ENCODE results near the gene DAB2IP.

The DAB2IP gene

DNA sequence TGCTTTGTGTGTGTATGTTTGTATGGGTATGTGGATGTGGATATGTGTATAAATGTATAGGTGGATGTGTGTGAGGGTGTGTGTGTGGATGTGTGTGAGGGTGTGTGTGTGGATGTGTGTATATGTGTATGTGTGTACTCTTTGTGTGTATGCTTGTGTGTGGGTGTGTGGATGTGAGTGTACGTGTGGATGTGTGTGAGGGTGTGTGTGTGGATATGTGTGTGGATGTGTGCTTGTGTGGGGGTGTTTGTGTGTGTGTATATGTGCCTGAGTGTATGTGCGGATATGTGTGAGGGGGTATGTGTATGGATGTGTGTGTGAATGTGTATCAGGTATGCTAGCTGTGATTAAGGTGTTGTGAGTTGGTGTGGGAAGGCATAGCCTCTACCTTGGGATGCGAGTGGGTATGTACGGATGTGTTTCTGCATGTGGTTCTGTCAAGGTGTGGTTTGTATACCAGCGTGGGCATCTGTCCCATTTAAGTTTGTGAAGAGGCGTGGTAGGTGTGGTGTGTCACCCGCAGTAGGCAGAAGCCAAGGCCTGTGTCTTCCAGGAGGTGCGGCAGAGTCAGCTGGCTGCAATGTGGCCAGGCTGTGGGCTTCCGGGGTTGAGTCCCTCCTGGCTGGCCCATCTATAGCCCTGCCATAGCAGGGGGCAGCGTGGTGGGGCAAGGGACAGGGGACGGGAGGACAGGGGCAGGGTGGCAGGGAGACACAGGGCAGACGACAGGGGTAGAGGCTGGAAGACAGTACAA is 155.8 kb downstream of the DAB2IP start:
- DNase-seq = no peak

GRCh38 chr9:121807823-121808278 is 156.4 kb downstream of the DAB2IP start:
- DNase-seq = no peak

DNA sequence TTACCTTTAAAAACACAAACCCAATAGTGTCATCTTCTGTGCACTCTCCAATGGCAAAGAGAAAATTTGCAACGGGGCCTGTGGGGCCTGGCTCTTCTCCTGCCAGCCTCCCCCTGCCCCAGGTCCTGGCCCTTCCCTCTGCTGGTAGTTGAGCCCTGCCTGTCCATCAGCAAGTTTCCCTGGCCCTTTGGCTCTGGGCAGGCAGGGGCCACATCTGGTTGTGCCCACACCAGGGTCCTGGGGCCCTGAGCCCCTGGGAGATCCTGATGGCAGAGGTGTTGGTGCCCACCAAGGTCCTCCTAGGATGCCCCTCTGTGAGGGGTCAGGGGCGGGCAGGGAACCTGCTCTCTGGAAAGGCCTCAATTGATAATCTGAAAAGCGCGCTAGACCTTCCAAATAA is 157.3 kb downstream of the DAB2IP start:
- DNase-seq = no peak

- DNase-seq = no peak
Measured at GRCh38 chr9:121809356-121810050, 158.1 kb downstream of the DAB2IP start.

DNA sequence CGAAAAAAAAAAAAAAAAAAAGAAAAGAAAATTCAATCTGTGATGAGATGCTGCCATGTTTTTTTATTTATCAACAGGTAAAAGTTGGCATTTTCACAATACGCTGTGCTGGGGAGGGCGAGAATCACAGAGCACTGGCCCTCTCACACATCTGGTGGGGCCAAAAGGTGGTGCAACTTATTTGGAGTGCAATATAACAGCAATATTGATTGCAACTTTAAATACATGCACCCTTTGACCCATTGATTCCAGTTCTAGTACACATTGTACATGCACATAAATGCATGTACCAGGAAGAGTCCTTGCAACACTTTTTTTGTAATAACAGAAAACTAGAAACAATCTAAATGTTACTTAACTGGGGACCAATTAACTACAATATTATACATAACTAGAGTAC is 159.1 kb downstream of the DAB2IP start:
- no peak for DNase-seq

- no peak for DNase-seq
Measured at GRCh38 chr9:121811140-121811539, 159.7 kb downstream of the DAB2IP start.

DNA sequence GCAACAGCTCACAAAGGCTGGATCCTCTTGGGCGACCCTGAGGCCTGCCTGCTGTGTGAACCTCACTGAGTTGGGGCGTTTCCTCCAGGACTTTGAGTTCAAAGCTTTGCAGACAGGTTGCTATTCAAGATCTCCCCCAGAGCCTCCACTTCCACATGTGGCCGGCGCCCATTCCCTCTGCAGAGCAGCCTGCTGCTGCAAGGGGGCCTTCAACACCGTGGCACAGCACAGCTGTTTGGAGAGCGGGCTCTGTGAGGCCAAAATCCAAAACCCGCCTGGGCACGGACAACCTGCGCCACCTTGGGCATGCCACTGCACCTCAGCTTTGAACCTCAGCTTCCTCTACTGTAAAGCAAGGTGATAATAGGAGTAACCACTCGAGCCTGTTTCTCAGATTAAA is 160.3 kb downstream of the DAB2IP start:
- no peak for DNase-seq

DNA sequence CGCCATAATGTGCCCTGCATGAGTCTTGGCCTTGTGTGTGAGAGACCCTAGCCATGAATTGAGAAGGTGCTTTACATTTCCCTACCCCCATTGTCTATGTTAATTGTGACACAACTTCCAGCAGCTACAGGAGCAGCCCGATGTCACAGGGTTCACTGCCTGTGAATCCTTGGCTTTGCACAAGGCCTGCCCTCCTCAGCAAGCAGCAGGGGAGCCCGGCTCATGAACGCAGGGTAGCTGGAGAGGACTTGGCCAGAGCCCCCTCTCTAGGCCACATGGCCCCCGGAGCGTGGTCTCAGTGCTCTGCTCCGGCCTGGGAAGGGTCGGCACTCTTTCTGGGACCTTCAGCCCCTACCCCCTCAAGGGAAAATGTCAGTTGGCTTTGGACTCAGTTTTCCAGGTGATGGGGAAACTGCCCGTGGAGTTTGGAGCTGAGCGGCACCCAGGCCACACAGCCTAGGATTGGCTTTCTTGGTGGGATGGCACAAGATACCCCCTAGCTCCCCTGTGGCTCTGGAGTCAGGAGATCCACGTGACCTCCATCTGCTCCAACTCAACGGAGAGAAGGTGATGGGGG is 160.8 kb downstream of the DAB2IP start:
- no peak for DNase-seq

DNA sequence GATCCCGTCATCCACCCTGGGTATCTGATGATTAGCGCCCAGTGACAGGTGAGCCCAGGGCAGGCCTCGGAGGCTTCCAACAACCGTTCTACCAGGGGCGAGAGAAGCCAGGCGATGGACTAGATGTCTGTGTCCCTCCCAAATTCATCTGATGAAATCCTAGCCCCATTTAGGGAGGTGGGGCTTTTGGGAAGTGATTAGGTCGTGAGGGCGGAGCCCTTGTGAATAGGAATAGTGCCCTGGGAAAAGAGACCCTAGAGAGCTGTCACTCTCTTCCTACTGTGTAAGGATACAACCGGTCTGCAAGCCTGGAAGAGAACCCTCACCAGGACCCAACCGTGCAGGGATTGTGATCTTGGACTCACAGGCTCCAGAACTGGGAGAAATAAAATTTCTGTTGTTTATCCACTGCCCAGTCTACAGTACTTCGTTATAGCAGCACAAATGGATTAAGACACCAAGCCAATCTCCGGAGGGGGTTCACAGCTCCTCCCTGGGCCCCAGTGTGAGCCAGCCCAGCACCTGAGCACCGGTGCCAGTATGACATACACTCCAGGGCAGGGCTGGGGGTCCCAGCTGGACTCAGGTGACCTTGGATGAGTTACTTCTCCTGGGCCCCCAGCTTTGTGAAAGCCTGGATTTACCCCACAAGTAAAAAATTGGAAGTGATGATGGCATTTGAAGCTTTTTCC is 162.2 kb downstream of the DAB2IP start:
- DNase-seq = no peak

DNA sequence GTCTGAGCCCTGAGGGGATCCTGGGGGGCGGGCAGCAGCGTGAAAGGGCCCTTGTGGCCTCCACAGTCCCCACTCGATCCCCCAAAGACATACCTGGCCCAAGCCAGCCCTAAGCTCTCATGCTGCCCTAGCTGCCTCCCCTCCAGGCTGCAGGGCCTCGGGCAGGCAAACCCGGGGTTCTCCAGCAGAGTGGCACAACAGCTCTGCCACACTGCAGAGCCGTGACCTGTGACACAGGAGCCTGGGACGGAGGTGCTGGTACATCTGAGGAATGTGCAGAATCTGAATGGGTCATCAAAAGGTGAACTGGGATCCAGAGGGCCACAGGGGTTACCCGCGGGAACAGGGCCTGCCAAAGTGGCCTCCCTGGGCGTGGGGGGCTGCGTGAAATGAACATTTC is 163.2 kb downstream of the DAB2IP start:
- no peak for DNase-seq

DNA sequence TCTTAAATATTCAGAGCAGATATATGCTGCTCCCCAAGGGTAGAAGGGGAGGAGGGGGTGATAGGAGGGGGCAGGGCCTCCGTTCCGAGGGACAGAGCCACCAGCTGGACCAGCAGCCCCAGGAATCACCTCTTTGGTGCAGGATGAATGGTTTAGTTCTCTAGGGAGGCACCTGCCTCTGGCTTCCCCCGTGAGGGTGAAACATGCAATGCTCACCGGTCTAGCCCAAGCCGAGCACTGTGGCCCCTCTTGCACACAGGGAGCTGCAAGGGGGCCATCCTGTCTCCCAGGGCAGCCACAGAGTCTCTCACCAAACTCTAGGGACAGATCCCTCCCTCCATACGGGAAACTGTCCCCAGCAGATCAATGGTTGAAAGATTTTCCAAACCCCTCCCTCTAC is 163.7 kb downstream of the DAB2IP start:
- no peak for DNase-seq

DNA sequence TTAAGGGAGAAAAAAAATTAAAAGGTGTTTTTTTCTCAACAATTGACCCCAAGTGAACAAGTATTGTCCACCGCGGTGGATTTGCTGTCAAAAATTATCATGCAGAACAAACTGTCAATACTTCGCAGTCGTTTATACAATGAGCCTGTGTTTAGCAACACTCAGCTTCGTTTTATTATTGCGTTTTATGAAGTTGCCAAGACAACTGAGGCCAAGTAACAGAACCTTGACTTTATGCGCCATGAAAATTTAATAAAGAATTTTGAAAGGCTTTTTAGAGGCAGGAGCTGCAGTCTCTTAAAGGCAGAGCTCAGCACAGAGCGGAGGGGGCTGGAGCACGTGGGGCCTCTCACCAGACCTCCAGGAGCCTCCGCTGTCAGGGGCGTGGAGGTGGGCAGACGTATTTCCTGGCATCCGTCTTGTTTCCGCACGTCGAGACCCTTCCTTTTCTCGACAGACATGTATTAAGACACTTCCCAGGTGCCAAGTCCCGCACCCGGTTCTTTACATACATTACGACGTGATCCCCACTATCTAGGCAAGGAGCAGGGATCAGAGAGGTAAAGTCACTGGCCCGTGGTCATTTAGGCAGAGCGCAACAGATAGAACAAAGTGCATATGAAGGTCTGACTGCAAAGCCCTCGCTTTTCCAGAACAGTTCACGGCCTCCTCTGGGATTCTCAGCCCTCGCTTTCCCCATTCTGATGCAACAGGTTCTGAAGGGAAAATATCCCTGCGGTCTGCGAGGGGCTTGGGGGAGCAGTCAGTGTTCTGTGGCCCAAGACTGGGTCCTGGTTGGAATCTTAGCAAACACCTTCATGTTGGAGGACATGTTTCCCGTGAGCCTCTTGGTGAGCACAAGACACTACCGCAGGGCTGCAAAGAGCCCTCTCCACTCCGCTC is 164.4 kb downstream of the DAB2IP start:
- DNase-seq = no peak

- DNase-seq = no peak
Measured at GRCh38 chr9:121816449-121816817, 165.0 kb downstream of the DAB2IP start.

GRCh38 chr9:121816845-121817450 is 165.5 kb downstream of the DAB2IP start:
- no peak for DNase-seq

- DNase-seq = no peak
Measured at GRCh38 chr9:121817476-121817875, 166.0 kb downstream of the DAB2IP start.

DNA sequence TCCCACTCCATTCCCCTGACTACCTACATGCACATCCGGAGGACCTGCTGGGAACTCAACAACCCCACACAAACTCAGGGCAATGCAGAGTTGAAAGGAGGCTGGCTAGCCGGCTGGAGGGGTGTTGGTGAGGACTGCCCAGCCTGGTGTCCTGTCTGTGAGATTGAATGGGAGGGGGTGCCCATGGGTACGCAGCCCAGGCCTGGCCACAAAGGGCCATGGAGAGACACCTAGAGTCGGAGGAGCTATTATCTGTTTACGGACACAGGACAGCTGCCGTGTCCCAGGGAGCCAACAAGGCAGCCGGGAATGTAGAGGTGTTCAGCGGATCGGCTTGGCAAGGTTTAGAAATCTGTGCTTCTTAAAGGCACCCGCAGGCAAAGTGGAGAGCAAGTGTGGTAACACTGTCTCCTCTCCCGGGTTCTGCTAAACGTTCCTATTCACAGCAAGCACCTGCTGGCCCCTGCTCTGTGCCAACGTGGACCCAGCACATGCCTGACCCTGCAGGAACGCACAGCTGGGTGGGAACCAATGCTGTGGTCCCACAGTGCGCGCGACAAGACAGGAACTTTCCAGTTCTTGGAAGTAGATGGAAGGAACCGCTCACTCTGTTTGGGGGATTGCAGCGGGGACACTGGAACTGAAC is 166.7 kb downstream of the DAB2IP start:
- no peak for DNase-seq

- DNase-seq = no peak
Measured at GRCh38 chr9:121818841-121819427, 167.5 kb downstream of the DAB2IP start.

DNA sequence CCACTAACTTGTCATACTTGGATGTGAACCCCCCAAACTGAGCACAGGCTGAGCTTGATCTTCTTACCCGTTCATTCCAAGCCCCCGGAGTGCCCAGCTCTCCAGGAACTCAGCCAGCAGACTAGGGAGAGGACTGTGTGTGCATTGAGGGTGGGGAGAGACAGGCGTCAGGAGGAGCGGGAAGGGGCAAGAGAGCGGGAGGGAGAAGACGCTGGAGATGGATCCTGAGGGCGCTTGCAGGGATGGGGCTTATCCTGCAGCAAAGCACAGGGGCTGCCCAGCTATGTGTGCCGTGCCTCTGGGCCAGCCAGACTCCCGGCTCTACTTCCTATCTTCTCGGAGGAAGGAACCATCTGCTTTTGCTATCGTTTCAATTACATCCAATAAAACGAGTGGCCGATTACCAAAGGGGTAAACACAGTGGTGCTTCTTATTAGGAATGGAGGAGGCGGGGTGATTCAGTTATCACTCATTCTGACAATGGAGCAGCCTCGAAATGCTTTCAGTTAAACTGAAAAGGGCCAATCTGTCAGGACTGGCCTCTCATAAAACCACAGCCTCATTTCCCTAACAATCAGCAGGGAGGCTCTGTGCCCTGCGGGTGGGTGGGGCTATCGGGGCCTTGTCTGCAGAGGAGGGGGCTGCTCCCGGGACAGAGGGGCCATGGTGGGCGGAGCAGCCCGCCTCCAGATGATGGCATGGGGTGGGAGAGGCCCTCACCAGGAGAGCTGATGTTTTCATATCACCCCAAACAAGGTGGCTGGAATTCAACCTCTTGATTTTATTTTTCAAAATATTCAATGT is 168.2 kb downstream of the DAB2IP start:
- no peak for DNase-seq

DNA sequence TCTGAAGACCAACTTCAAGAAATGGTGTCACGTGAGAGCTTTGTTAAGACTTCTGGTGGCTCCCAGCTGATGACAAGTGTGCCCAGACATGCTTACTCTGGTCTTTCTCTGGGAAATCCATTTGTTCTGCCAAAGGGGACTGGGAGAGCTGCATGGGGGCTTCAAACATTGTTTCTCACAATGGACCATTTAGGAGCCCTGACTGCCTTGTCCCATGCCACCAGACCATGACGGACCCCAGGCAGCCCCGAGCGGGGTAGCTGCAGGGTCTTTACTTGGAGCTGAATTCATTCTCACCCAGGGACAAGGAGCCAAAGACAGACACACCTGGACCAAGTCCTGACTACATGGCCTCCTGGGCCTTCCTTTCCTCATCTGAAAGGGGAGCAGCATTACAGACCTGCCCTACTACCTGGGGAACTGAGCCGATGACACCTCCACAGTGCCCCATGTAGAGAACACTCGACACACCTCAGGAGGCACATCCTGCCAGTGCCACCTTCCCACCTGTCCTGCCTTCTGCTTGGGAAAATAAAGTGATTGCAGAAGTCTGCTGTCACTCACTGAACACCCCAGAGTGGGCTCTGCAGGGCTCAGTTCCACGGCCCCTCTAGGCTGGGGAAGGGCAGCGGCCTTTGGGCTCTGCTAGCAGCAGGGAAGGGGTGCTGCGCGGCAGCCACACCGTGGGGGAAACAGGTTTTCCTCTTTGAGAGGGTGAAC is 169.0 kb downstream of the DAB2IP start:
- DNase-seq = no peak

GRCh38 chr9:121821326-121821725 is 169.9 kb downstream of the DAB2IP start:
- DNase-seq = no peak
